HepG2 (cell line): ENCODE measurements around the gene SYNC. TPM values are rescaled to one million over a fixed set of nuclear protein-coding genes. Genes with fewer than 3 reads are reported as not detected.
A peak's percentile ranks its signal among the peaks of the same experiment; 100 is the strongest.

Experiments
- ARHGAP35 ChIP-seq: sonication (generic); formaldehyde crosslinking; IDR thresholded peaks from 2 replicates; pipeline ENCODE4 v1.9.0; 2022; ENCODE audit warnings: mild to moderate bottlenecking, inconsistent platforms, moderate library complexity, missing genetic modification reagents, borderline replicate concordance
- GABPA ChIP-seq, 2 experiments: IDR thresholded peaks; 2 replicates each; pipeline ENCODE4 v1.6.1; 2011 to 2016; ENCODE audit warnings: low read depth in 2 of 2, low read length in 1 of 2, missing biosample characterization in 1 of 2, missing genetic modification characterization in 1 of 2
- LCORL ChIP-seq, 2 experiments: fragments of 450-650 bp in 1 of 2; sonication (generic) in 1 of 2; formaldehyde crosslinking in 1 of 2; IDR thresholded peaks; 2 replicates each; pipeline versions ENCODE4 v1.5.0 to v1.6.1; 2017 to 2020; ENCODE audit warnings: antibody characterized with exemption in 1 of 2, missing genetic modification reagents in 1 of 2
- MAFG ChIP-seq: sonication (generic); formaldehyde crosslinking; IDR thresholded peaks from 2 replicates; pipeline ENCODE4 v1.5.1; 2020; ENCODE audit warnings: mild to moderate bottlenecking, missing genetic modification reagents
- MXD1 ChIP-seq: sonication (generic); formaldehyde crosslinking; IDR thresholded peaks from 2 replicates; pipeline ENCODE4 v1.4.0; 2020; ENCODE audit warnings: mild to moderate bottlenecking, missing genetic modification reagents
- NCOA5 ChIP-seq: sonication (generic); formaldehyde crosslinking; IDR thresholded peaks from 2 replicates; pipeline ENCODE4 v1.4.0; 2020; ENCODE audit warnings: missing genetic modification reagents
- NFKB2 ChIP-seq: sonication (generic); formaldehyde crosslinking; IDR thresholded peaks from 2 replicates; pipeline ENCODE4 v1.4.0; 2020; ENCODE audit warnings: missing genetic modification reagents, borderline replicate concordance
- PHF8 ChIP-seq: sonication (generic); formaldehyde crosslinking; IDR thresholded peaks from 2 replicates; pipeline ENCODE4 v1.5.0; 2020; ENCODE audit warnings: missing genetic modification reagents
- RXRB ChIP-seq: IDR thresholded peaks from 2 replicates; pipeline ENCODE4 v1.6.1; 2016; ENCODE audit warnings: borderline replicate concordance, missing genetic modification reagents, missing compliant biosample characterization
- SNAI1 ChIP-seq: sonication (generic); formaldehyde crosslinking; IDR thresholded peaks from 2 replicates; pipeline ENCODE4 v1.5.0; 2020; ENCODE audit warnings: mild to moderate bottlenecking, missing genetic modification reagents, borderline replicate concordance
- ZFP91 ChIP-seq: sonication (generic); formaldehyde crosslinking; IDR thresholded peaks from 2 replicates; pipeline ENCODE4 v1.9.0; 2022; ENCODE audit warnings: missing genetic modification reagents, mild to moderate bottlenecking, borderline replicate concordance
- ZFX ChIP-seq: sonication (generic); formaldehyde crosslinking; IDR thresholded peaks from 2 replicates; pipeline ENCODE4 v1.4.0; 2020; ENCODE audit warnings: mild to moderate bottlenecking, low read depth, missing genetic modification reagents, moderate library complexity
- ZNF337 ChIP-seq: sonication (generic); formaldehyde crosslinking; IDR thresholded peaks from 2 replicates; pipeline ENCODE4 v1.5.1; 2020; ENCODE audit warnings: missing genetic modification reagents, low read depth, mild to moderate bottlenecking, borderline replicate concordance
- ZNF34 ChIP-seq: sonication (generic); formaldehyde crosslinking; IDR thresholded peaks from 2 replicates; pipeline ENCODE4 v1.4.0; 2020; ENCODE audit warnings: mild to moderate bottlenecking, missing genetic modification reagents, borderline replicate concordance
- ZNF563 ChIP-seq: sonication (generic); formaldehyde crosslinking; IDR thresholded peaks from 2 replicates; pipeline ENCODE4 v1.8.0; 2022; ENCODE audit warnings: mild to moderate bottlenecking, moderate library complexity, missing genetic modification reagents
- ZNF670 ChIP-seq: sonication (generic); formaldehyde crosslinking; IDR thresholded peaks from 2 replicates; pipeline ENCODE4 v1.8.0; 2022; ENCODE audit warnings: mild to moderate bottlenecking, missing genetic modification reagents, borderline replicate concordance
- ZNF7 ChIP-seq: IDR thresholded peaks from 2 replicates; pipeline ENCODE4 v1.6.1; 2016; ENCODE audit warnings: missing biosample characterization, missing genetic modification reagents
- ZSCAN22 ChIP-seq: sonication (generic); formaldehyde crosslinking; IDR thresholded peaks from 2 replicates; pipeline ENCODE4 v1.4.0; 2020; ENCODE audit warnings: mild to moderate bottlenecking, missing genetic modification reagents
- polyA plus RNA-seq, 8 experiments: library from polyadenylated mRNA; depleted of rRNA in 3 of 8; stranded (reverse) in 7 of 8; unstranded in 1 of 8; fragments of >200 nt; fragmentation: Illumina TruSeq in 4 of 8; extraction: Trizol in 4 of 8; gene quantifications; 2 replicates each; pipeline versions ENCODE4 v1.2.1 to v1.2.3, GENCODE V29; 2011 to 2016; ENCODE audit warnings: low read depth in 4 of 8, missing spikeins in 1 of 8, mixed read lengths in 1 of 8; ENCODE audit not compliant: insufficient read depth in 1 of 8
- total RNA-seq, 5 experiments: library from RNA; depleted of rRNA; stranded (reverse); fragments of >200 nt; fragmentation: Illumina TruSeq; extraction: Trizol; gene quantifications; 2 replicates each; pipeline ENCODE4 v1.2.3, GENCODE V29; 2016; ENCODE audit warnings: low read depth in 1 of 5
- TF ChIP-seq, protein P1 (sequence below): sonication (generic); formaldehyde crosslinking; IDR thresholded peaks from 2 replicates; pipeline ENCODE4 v1.8.0; 2022; ENCODE audit warnings: mild to moderate bottlenecking, missing genetic modification reagents, borderline replicate concordance
- TF ChIP-seq, protein P2 (sequence below): sonication (generic); formaldehyde crosslinking; IDR thresholded peaks from 2 replicates; pipeline ENCODE4 v1.5.1; 2020; ENCODE audit warnings: missing genetic modification reagents, mild to moderate bottlenecking, borderline replicate concordance
- TF ChIP-seq, protein P3 (sequence below): sonication (generic); formaldehyde crosslinking; IDR thresholded peaks from 2 replicates; pipeline ENCODE4; 2020; ENCODE audit warnings: missing genetic modification reagents, mild to moderate bottlenecking, borderline replicate concordance

The SYNC gene
- total and polyA plus RNA-seq, 2 of the 13 experiments (the other 11 are each of a cell fraction or from before 2014, with no cell fraction given): 2.4 to 5.4 TPM

DNA sequence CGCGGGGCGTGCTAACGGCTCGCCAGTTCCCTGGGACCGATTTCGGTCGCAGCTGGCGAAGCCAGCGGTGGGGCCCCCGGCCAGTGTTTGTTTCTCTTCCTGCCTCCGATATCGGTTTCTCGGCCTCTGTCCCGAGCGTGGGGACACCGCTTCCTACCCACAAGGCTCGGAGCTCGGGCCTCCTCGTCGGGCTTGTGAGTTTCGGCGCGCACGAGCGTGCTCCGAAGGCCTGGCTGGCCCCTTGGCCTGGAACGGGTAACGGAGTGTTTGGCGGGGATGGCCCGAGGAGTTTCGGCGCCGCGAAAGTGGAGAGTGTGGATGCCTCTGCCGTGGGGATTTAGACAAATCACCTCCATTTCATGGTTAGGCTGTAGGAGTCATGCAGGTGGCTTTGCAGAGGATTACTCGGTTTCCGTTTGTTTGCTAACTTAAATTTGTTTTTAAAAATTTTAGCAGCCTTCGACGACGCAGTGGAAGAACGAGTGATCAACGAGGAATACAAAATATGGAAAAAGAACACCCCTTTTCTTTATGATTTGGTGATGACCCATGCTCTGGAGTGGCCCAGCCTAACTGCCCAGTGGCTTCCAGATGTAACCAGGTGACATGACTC is 51.0 kb downstream of the SYNC start (continued):
- TF ChIP-seq, protein P1, sequence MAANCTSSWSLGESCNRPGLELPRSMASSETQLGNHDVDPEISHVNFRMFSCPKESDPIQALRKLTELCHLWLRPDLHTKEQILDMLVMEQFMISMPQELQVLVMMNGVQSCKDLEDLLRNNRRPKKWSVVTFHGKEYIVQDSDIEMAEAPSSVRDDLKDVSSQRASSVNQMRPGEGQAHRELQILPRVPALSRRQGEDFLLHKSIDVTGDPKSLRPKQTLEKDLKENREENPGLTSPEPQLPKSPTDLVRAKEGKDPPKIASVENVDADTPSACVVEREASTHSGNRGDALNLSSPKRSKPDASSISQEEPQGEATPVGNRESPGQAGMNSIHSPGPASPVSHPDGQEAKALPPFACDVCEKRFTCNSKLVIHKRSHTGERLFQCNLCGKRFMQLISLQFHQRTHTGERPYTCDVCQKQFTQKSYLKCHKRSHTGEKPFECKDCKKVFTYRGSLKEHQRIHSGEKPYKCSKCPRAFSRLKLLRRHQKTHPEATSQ (CRISPR knock-in tag): 0 out of 2 replicates have a peak, but pooled peaks have one; percentile 16
- peak; percentile 63 for TF ChIP-seq SNAI1 (CRISPR knock-in tag)
- TF ChIP-seq ZNF34 (CRISPR knock-in tag): no peak
- TF ChIP-seq MXD1 (CRISPR knock-in tag): no peak
- TF ChIP-seq ZFP91: no peak
- TF ChIP-seq, protein P2, sequence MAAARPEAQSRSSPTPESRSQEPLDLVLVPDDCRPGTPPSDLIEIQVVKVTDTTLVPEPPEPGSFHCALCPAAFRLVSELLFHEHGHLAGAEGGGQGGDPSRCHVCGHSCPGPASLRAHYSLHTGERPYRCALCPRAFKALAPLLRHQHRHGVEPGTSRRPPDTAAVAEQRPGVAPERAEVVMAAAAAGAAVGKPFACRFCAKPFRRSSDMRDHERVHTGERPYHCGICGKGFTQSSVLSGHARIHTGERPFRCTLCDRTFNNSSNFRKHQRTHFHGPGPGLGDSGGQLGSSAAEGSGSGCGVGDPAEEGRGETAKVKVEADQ: peak; percentile 65; the same call in 1 of the 2 replicates
- TF ChIP-seq ARHGAP35: no peak
- TF ChIP-seq ZFX (CRISPR knock-in tag): peak; percentile 81
- peak; percentile 16; the same call in 1 of the 2 replicates for TF ChIP-seq NFKB2 (CRISPR knock-in tag)
- TF ChIP-seq PHF8 (CRISPR knock-in tag): peak; percentile 66; the same call in 1 of the 2 replicates
- no peak for TF ChIP-seq MAFG (CRISPR knock-in tag)
- TF ChIP-seq ZNF670 (CRISPR knock-in tag): peak; percentile 44; the same call in 1 of the 2 replicates
- TF ChIP-seq ZNF337 (CRISPR knock-in tag): peak; percentile 25; the same call in 1 of the 2 replicates
- TF ChIP-seq ZNF563 (CRISPR knock-in tag): peak; percentile 3; the same call in 1 of the 2 replicates
- TF ChIP-seq LCORL (IDR thresholded peaks at IDR 0.05): no peak
- no peak for TF ChIP-seq LCORL (CRISPR knock-in tag; IDR thresholded peaks at IDR 0.05)
- TF ChIP-seq GABPA (IDR thresholded peaks at IDR 0.05; ENCODE audit: low read depth, low read length): no peak
- no peak for TF ChIP-seq GABPA (CRISPR knock-in tag; IDR thresholded peaks at IDR 0.05; ENCODE audit: low read depth)
- TF ChIP-seq, protein P3, sequence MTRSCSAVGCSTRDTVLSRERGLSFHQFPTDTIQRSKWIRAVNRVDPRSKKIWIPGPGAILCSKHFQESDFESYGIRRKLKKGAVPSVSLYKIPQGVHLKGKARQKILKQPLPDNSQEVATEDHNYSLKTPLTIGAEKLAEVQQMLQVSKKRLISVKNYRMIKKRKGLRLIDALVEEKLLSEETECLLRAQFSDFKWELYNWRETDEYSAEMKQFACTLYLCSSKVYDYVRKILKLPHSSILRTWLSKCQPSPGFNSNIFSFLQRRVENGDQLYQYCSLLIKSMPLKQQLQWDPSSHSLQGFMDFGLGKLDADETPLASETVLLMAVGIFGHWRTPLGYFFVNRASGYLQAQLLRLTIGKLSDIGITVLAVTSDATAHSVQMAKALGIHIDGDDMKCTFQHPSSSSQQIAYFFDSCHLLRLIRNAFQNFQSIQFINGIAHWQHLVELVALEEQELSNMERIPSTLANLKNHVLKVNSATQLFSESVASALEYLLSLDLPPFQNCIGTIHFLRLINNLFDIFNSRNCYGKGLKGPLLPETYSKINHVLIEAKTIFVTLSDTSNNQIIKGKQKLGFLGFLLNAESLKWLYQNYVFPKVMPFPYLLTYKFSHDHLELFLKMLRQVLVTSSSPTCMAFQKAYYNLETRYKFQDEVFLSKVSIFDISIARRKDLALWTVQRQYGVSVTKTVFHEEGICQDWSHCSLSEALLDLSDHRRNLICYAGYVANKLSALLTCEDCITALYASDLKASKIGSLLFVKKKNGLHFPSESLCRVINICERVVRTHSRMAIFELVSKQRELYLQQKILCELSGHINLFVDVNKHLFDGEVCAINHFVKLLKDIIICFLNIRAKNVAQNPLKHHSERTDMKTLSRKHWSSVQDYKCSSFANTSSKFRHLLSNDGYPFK (CRISPR knock-in tag): no peak
- TF ChIP-seq RXRB (CRISPR knock-in tag): no peak
- TF ChIP-seq ZSCAN22: 0 out of 2 replicates have a peak, but pooled peaks have one; percentile 2
- TF ChIP-seq NCOA5 (CRISPR knock-in tag): no peak
- TF ChIP-seq ZNF7 (CRISPR knock-in tag): no peak
